ENCODE data around the gene PLPP4. TPM values are rescaled to one million over a fixed set of nuclear protein-coding genes. Genes with fewer than 3 reads are reported as not detected.

PLPP4 gene
- total and polyA plus RNA-seq, 2 donors (not counting 3 experiments of a cell fraction or from before 2014, with no cell fraction given): 15.5 to 36.4 TPM

- H3K36me3 ChIP-seq (ENCODE audit: control insufficient read depth in 2 of 2, extremely low read depth in 1 of 2, insufficient read depth in 2 of 2, low read length in 2 of 2): no peaks in the 10 kb centered on the region
- no peak overlapping the region for H3K4me3 ChIP-seq (replicated peaks in 1 of 3; ENCODE audit: insufficient read depth in 1 of 3, low read depth in 1 of 3, low read length in 3 of 3)
- no peaks in the 10 kb centered on the region for H4K20me1 ChIP-seq (replicated peaks; ENCODE audit: control insufficient read depth, extremely low read depth, insufficient read depth, low read length)
- H3K4me1 ChIP-seq (ENCODE audit: control insufficient read depth, extremely low read depth, insufficient read depth, low read length): peaks cover 11% of the 10 kb centered on the region
- intact Hi-C loops (cut with micrococcal nuclease): no loop called here
- no peak overlapping the region for H3K9ac ChIP-seq (replicated peaks; ENCODE audit: extremely low read depth, insufficient read depth, low read length)
- no peaks in the 10 kb centered on the region for H3K79me2 ChIP-seq (ENCODE audit: control insufficient read depth, insufficient read depth, low read length)
- H3K27me3 ChIP-seq (ENCODE audit: control insufficient read depth in 2 of 2, insufficient read depth in 2 of 2, low read length in 2 of 2): no peaks in the 10 kb centered on the region
- FAIRE-seq (no peak), DNase-seq (ENCODE audit: low read depth, low spot score) (no peak)
- no TSS peak for BruUV-seq (replicated peaks)
- TF ChIP-seq EZH2 (IDR thresholded peaks at IDR 0.05; ENCODE audit: borderline replicate concordance, low read depth, low read length, severe bottlenecking) (no peak), JUN (IDR thresholded peaks at IDR 0.05; ENCODE audit: borderline replicate concordance, insufficient read depth, insufficient read length, low read depth) (no peak), MYC (IDR thresholded peaks at IDR 0.05; ENCODE audit: low read depth, low read length) (no peak), POLR2A (IDR thresholded peaks at IDR 0.05; ENCODE audit: low read depth, low read length) (no peak), CTCF (IDR thresholded peaks at IDR 0.05; ENCODE audit: extremely low read depth in 1 of 2, insufficient read depth in 1 of 2, low read depth in 1 of 2, low read length in 2 of 2) (no peak), FOS (IDR thresholded peaks at IDR 0.05; ENCODE audit: borderline replicate concordance, insufficient read depth, low read length) (no peak), POLR2AphosphoS5 (IDR thresholded peaks at IDR 0.05; ENCODE audit: insufficient read depth, low read depth, low read length) (no peak), MAX (IDR thresholded peaks at IDR 0.05; ENCODE audit: insufficient read depth, insufficient read length) (no peak), GATA2 (IDR thresholded peaks at IDR 0.05; ENCODE audit: insufficient read depth, insufficient read length, low read depth, low read length) (no peak)
- CTCF ChIA-PET: interaction anchor here (1.4 to 1.9 kb wide), 3 partner anchors 12 to 129 kb away, joined by 4 to 5 read pairs (median 4); no protein-coding TSS in a partner anchor
- H3K9me3 ChIP-seq (replicated peaks; ENCODE audit: control insufficient read depth, insufficient read depth, low read length): no peaks in the 10 kb centered on the region
- H3K9me1 ChIP-seq (replicated peaks; ENCODE audit: control insufficient read depth, extremely low read depth, insufficient read depth, low read length): no peaks in the 10 kb centered on the region
- H3K4me2 ChIP-seq (ENCODE audit: insufficient read depth, low read length): no peak overlapping the region
- POLR2A ChIA-PET: no interaction called here
- no peak overlapping the region for H3K27ac ChIP-seq (ENCODE audit: insufficient read depth, low read depth, low read length)
- no peak overlapping the region for H2AFZ ChIP-seq (ENCODE audit: low read depth, low read length)
- dilution Hi-C loops (cut with MboI; ENCODE audit: extremely low pct_ligation_motif_present, low sequenced_read_pairs): no loop called here
Measured at GRCh38 chr10:120606051-120606764, 149.2 kb downstream of the PLPP4 start.
